Activated T-helper 1 cell treated with Interleukin-2 at 50 U/mL for 16 hours (primary cell): Measurements from ENCODE around the gene TMEM236.

ENCODE experiments used
- DNase-seq: peaks from one replicate; pipeline ENCODE4 v3.0.0-alpha.2; 2020; ENCODE audit warnings: low read depth

TMEM236 gene

DNA sequence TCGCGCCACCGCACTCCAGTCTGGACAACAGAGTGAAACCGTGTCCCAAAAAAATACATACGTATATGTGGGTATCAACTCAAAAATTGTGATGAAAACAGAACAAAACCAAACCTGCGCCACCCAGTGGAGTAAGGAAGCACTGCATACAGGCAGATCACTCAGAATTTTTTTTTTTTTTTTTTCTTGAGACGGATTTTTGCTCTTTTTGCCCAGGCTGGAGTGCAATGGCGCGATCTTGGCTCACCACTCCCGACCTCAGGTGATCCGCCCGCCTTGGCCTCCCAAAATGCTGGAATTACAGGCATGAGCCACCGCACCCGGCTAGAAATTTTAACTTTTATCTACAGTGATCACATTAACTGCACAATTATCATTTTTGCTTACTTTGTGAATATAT is 9.1 kb upstream of the TMEM236 start:
- DNase-seq: peak; percentile 25

GRCh38 chr10:17743437-17743836 is 8.6 kb upstream of the TMEM236 start:
- DNase-seq: no peak

DNA sequence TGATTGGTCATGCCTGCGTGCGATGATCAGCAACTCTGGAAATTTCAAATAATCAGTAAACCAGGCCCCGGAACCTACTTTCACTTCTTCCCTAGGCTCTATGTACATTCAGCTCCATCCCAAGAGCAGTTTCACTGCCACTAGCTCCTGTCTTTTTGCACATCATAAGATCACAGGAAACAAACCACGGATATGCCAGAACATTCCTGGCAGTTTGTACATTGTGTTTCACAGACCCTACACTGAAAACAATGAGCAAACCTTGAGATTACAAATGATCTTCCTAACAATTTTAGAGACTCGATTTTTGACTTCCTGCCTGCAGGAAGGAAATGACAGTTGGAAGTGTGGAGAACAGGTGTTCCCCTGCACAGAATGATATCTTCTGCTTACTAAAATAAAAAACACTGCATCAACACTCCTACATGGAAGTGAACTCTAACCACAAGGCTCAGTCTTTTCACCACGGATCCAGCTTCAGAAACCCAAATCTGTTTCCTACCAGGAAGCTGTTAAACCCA is 7.6 kb upstream of the TMEM236 start:
- no peak for DNase-seq

DNA sequence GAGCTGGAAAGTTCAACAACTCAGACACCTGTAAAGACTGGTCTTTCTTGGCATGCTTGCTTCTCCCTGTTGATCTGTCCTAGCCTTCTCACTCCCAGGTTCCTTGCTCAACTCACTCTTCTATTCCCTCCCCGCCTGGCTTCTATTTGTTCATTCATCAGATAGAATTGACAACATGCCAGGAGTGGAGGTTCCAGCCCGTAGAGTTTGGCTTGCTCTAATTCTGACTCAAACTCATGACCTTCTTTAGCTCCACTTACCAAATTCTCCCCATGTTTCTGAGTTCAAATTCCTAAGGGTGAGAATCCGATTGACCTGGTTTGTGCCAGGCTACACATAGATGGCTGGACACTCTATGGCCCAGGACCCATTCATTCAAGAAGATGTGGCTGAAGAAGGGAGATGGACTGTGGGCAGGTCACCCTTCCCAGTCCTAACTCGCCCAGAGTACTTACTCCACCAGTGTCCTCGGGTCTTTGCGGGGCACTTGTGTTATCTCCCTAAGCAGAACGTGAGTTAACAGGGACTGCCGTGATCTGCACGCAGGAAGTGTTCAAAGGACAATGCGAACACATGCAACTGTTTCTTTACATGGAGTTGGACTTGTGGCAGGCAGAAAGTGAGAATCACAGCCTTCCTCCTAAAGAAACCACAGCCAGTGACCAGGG is 4.0 kb upstream of the TMEM236 start:
- DNase-seq: no peak

DNA sequence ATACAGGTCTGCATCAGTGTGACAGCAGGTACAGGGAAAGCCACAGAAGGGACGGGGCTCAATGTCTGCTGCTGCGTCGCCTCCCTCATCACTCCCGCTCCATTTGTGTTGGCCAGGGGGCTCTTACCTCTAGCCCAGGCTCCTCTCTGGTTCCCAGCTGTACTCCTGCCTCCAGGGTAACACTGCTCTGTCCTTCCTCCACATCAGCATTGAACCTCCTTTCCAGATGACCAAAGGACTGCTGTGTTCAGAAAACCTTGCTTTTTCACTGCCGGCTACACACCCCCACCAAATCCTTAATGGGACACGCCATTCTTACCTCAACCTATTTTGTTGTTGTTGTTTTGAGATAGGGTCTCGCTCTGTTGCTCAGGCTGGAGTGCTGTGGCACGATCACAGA is 2.1 kb upstream of the TMEM236 start:
- DNase-seq: no peak

GRCh38 chr10:17756557-17757217 is 4.7 kb downstream of the TMEM236 start:
- DNase-seq: no peak

DNA sequence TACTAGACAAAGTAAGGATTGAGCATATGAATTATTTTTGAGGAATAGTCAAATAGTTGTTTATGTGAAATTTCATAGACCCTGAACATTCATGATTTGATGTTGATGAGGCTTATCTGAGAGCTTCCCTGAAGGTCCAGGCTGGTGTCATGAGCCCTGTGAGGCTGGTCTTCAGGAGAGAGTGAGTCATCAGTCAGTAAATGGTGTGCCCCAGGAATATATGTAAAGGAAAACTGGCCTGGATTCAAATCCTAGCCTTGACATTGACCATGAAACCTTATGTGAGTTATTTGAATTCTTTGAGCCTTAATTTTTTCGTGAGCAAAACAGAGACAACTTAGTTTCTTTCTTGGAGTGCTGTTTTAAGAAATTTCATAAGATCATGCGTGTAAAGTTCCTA is 6.2 kb downstream of the TMEM236 start:
- DNase-seq: no peak

- DNase-seq: no peak
These were observed 6.9 kb downstream of the TMEM236 start for GRCh38 chr10:17758896-17759295.

DNA sequence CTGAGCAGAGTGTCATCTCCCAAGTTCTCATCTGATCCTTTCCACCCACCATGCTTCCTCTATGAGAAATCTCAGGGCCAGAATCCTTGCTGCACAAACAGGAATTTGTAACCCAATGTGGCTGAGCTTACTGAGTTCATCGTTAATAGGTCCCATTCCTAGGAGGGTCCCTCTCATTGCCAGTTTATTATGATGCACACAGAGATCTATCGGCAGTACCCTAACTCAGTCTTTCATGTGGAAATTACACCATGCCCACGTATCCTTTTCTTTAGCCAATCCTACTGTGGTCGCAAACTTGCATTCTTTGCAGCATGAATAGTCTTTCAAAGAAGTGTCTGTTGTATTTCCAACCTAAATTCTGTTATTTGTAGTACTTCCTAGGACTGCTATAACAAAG is 12.1 kb downstream of the TMEM236 start:
- no peak for DNase-seq

DNA sequence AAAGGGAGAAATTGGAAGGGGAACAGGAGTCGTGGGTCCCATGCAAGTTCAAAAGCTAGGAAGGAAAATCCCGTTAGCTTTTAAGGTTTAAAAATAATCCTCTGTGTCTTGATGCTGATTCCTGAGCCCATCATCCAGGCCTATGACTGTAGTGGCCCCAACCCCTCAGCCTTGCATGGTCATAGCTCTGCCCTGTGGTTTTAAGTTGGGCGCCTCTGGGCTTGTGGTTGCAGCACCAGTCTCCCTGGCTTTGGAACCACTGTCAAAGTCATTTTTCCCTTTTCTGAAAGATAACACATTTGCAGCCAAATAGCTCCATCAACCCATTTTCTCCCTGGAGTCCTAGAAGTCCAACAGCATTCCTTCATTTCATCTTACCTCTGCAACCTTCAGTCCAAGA is 13.6 kb downstream of the TMEM236 start:
- no peak for DNase-seq

GRCh38 chr10:17766731-17767130 is 14.7 kb downstream of the TMEM236 start:
- DNase-seq: no peak

- DNase-seq: no peak
These were observed 16.5 kb downstream of the TMEM236 start for GRCh38 chr10:17768496-17768895.

- no peak for DNase-seq
These were observed 17.0 kb downstream of the TMEM236 start for GRCh38 chr10:17768957-17769356.

DNA sequence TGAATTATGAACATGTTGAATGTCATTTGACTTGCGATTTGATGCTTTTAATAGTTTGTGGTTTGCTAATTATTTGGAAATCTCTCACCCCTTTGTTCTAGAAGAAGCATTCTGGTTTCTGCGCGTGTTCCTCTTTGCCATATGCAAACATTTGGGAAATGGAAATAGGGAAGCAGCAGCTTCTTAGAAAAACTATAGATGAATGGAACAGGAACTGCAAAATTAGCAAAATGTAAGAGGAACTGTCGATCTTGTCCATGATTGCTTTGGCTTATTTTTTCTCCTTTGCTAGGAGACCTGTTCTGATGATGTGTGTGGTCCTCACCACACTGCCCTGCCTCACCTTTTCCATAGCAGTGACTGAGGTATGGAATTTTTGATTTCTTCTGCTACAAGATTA is 19.0 kb downstream of the TMEM236 start:
- DNase-seq: no peak

- DNase-seq: no peak
These were observed 27.8 kb downstream of the TMEM236 start for GRCh38 chr10:17779784-17780183.

GRCh38 chr10:17780727-17781126 is 28.7 kb downstream of the TMEM236 start:
- DNase-seq: no peak

DNA sequence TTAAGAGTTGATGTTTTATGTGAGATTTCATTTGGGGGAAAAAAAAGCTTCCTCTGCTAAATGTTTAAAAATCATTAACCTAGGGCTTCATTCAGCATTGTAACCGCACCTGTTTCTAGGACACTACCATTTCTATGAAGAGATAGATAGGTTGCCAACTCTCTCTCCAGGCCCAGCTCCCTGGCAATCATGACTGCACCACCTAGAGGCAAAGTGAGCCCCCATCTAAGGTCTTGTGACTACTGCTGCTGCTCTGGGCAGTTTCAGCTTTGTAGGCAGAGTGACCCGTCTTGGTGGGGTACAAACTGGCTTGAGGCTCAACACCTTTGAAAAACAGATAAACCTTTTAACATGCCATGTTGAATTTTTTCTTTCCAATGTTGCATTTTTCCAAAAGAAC is 29.9 kb downstream of the TMEM236 start:
- no peak for DNase-seq

DNA sequence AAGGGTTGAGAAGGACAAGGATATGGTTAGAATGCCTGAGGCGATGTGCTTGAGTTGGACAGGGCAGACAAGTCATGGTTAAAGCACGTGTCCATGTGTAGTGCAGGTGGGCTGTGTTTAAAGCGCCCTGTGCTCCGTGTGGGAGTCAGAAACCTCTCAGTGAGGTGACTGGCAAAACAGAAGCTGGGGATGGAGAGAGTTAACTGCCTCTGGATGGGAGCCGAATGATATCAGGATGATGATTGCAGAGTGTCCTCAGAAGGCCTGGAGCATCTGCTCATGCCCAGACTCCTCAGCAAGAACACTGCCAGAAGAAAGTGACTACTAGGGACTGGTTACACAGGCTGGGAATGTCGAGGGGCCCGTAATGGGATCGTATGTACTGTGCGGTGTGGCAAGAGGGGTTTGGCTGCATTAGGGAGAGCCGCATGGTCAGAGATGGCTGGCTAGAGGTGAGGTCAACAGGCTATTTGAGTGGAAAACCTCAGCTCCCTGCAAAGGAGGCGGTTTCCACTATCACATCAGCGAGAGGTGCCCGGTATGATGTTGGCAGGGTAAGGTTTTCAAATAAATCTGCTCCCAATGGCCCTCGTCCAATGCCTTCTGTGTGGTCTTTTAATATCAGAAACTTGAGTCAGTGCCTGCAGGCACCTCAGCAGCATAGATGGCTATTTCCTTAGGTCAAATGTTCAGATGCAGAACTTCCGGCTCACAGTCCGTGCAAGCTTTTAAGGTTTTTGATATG is 31.1 kb downstream of the TMEM236 start:
- no peak for DNase-seq

GRCh38 chr10:17783751-17784150 is 31.8 kb downstream of the TMEM236 start:
- DNase-seq: no peak

GRCh38 chr10:17784688-17785087 is 32.7 kb downstream of the TMEM236 start:
- DNase-seq: no peak

GRCh38 chr10:17785276-17785930 is 33.4 kb downstream of the TMEM236 start:
- no peak for DNase-seq
